ENCODE data around the gene FLYWCH1. TPM values are rescaled to one million over a fixed set of nuclear protein-coding genes. Genes with fewer than 3 reads are reported as not detected.

FLYWCH1 gene
- total and polyA plus RNA-seq, 2 donors (not counting 3 experiments of a cell fraction or from before 2014, with no cell fraction given) = 32.0 to 51.2 TPM

- no peak overlapping the region for H3K4me2 ChIP-seq (ENCODE audit: insufficient read depth, low read length)
- peak; percentile 81 for FAIRE-seq
- peaks cover 2% of the 10 kb centered on the region for H3K79me2 ChIP-seq (ENCODE audit: control insufficient read depth, insufficient read depth, low read length)
- intact Hi-C loops (cut with micrococcal nuclease) = loop anchor here (1.0 to 5.0 kb wide), 4 partner anchors 15 to 142 kb away; partner anchors contain the start of gene ELOB
- ChIA-PET POLR2A (no interaction called here), CTCF (interaction anchor here (0.7 to 7.7 kb wide), 13 partner anchors 8 to 81 kb away, joined by 3 to 50 read pairs (median 4); partner anchors contain the start of gene FLYWCH2)
- H3K36me3 ChIP-seq (ENCODE audit: control insufficient read depth in 2 of 2, extremely low read depth in 1 of 2, insufficient read depth in 2 of 2, low read length in 2 of 2) = peaks cover 0 to 2% of the 10 kb centered on the region in 2 experiments
- H3K27ac ChIP-seq (ENCODE audit: insufficient read depth, low read depth, low read length) = no peak overlapping the region
- no peaks in the 10 kb centered on the region for H4K20me1 ChIP-seq (replicated peaks; ENCODE audit: control insufficient read depth, extremely low read depth, insufficient read depth, low read length)
- no peaks in the 10 kb centered on the region for H3K27me3 ChIP-seq (ENCODE audit: control insufficient read depth in 2 of 2, insufficient read depth in 2 of 2, low read length in 2 of 2)
- no peak overlapping the region for H3K4me3 ChIP-seq (replicated peaks in 1 of 3; ENCODE audit: insufficient read depth in 1 of 3, low read depth in 1 of 3, low read length in 3 of 3)
- DNase-seq (ENCODE audit: low read depth, low spot score) = peak; percentile 74
- dilution Hi-C loops (cut with MboI; ENCODE audit: extremely low pct_ligation_motif_present, low sequenced_read_pairs) = no loop called here
- no peak overlapping the region for H3K9ac ChIP-seq (replicated peaks; ENCODE audit: extremely low read depth, insufficient read depth, low read length)
- no TSS peak for BruUV-seq (replicated peaks)
- TF ChIP-seq POLR2A (IDR thresholded peaks at IDR 0.05; ENCODE audit: low read depth, low read length) (no peak), JUN (IDR thresholded peaks at IDR 0.05; ENCODE audit: borderline replicate concordance, insufficient read depth, insufficient read length, low read depth) (no peak), FOS (IDR thresholded peaks at IDR 0.05; ENCODE audit: borderline replicate concordance, insufficient read depth, low read length) (no peak), MAX (IDR thresholded peaks at IDR 0.05; ENCODE audit: insufficient read depth, insufficient read length) (no peak), GATA2 (IDR thresholded peaks at IDR 0.05; ENCODE audit: insufficient read depth, insufficient read length, low read depth, low read length) (no peak), MYC (IDR thresholded peaks at IDR 0.05; ENCODE audit: low read depth, low read length) (no peak), CTCF (IDR thresholded peaks at IDR 0.05; ENCODE audit: extremely low read depth in 1 of 2, insufficient read depth in 1 of 2, low read depth in 1 of 2, low read length in 2 of 2) (peak; percentile 64 to 80)
- peaks cover 16% of the 10 kb centered on the region for H3K4me1 ChIP-seq (ENCODE audit: control insufficient read depth, extremely low read depth, insufficient read depth, low read length)
- H3K9me3 ChIP-seq (replicated peaks; ENCODE audit: control insufficient read depth, insufficient read depth, low read length) = no peaks in the 10 kb centered on the region
- no peak overlapping the region for H2AFZ ChIP-seq (ENCODE audit: low read depth, low read length)
- no peaks in the 10 kb centered on the region for H3K9me1 ChIP-seq (replicated peaks; ENCODE audit: control insufficient read depth, extremely low read depth, insufficient read depth, low read length)
Measured at GRCh38 chr16:2919511-2920255, 8.0 kb downstream of the FLYWCH1 start.

Measured in endothelial cell of umbilical vein (primary cell).